ENCODE data around the gene KCNS3. TPM values are rescaled to one million over a fixed set of nuclear protein-coding genes. Genes with fewer than 3 reads are reported as not detected.

The KCNS3 gene
- total RNA-seq, 1 experiment from 2014 or later: 0.20 TPM

DNA sequence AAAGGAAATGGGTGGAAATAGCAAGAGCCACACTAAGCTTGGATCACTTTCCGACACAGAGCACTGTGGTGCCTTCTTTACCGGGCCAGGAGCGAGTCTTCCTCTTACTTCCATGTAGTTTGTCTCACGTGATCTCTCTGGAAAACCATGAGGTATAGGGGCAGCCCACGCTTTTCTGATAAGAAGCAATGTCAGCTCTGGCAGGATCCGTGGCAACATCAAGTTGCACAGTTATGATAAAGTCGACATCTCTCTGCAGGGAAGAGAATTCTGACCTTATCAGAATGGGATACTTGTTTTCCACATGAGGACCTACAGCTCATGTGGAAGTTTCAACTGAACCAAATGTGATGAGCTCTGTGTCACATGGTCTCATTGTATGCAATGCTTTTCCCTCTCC is 32.7 kb upstream of the KCNS3 start:
- Mint-ChIP-seq H3K4me1 (ENCODE audit: low read depth, unreplicated experiment) (no peaks in the 10 kb centered on the region), H3K4me3 (ENCODE audit: unreplicated experiment) (no peak overlapping the region), H3K9me3 (ENCODE audit: unreplicated experiment) (no peaks in the 10 kb centered on the region), H3K36me3 (ENCODE audit: insufficient read depth, unreplicated experiment) (no peaks in the 10 kb centered on the region), H3K27ac (ENCODE audit: unreplicated experiment) (no peak overlapping the region), H3K27me3 (ENCODE audit: insufficient read depth, unreplicated experiment) (peaks cover 7% of the 10 kb centered on the region)
- ChIA-PET POLR2A (no interaction called here), CTCF (no interaction called here)
- Histone ChIP-seq H3K27me3 (replicated peaks; ENCODE audit: control insufficient read depth, insufficient read depth, low read length) (no peaks in the 10 kb centered on the region; the same call in 1 of the 2 replicates), H3K36me3 (ENCODE audit: control insufficient read depth, insufficient read depth, low read length) (no peaks in the 10 kb centered on the region), H3K4me1 (no peaks in the 10 kb centered on the region), H3K9me3 (no peaks in the 10 kb centered on the region), H3K4me3 (ENCODE audit: low read depth, low read length) (no peak overlapping the region)
- no peak for DNase-seq
- intact Hi-C loops (cut with micrococcal nuclease; ENCODE audit: unreplicated experiment): no loop called here
- BruUV-seq (replicated peaks): no TSS peak
- TF ChIP-seq, protein P1, sequence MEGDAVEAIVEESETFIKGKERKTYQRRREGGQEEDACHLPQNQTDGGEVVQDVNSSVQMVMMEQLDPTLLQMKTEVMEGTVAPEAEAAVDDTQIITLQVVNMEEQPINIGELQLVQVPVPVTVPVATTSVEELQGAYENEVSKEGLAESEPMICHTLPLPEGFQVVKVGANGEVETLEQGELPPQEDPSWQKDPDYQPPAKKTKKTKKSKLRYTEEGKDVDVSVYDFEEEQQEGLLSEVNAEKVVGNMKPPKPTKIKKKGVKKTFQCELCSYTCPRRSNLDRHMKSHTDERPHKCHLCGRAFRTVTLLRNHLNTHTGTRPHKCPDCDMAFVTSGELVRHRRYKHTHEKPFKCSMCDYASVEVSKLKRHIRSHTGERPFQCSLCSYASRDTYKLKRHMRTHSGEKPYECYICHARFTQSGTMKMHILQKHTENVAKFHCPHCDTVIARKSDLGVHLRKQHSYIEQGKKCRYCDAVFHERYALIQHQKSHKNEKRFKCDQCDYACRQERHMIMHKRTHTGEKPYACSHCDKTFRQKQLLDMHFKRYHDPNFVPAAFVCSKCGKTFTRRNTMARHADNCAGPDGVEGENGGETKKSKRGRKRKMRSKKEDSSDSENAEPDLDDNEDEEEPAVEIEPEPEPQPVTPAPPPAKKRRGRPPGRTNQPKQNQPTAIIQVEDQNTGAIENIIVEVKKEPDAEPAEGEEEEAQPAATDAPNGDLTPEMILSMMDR (IDR thresholded peaks at IDR 0.05; ENCODE audit: insufficient read depth in 1 of 2, low read depth in 1 of 2, low read length in 1 of 2, severe bottlenecking in 1 of 2, unreplicated experiment in 1 of 2): no peak

DNA sequence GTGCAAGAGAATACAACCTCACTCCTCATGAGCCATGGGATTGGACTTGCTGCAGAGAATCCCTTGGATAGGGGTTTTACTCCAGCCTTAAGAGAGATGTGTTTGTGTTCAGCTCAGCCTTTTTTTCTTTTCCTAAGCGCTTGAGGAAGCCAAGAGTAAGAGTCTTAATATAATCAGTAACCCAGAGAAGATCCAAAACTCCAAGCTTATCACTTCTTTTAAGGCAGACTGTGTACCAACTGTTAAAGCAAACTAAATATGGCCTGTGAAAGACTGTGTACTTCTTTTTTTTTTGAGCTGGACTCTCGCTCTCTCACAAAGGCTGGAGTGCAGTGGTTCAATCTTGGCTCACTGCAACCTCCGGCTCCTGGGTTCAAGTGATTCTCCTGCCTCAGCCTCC is 31.8 kb upstream of the KCNS3 start:
- no peaks in the 10 kb centered on the region for H3K4me1 Mint-ChIP-seq (ENCODE audit: low read depth, unreplicated experiment)
- TF ChIP-seq, protein P1 (IDR thresholded peaks at IDR 0.05; ENCODE audit: insufficient read depth in 1 of 2, low read depth in 1 of 2, low read length in 1 of 2, severe bottlenecking in 1 of 2, unreplicated experiment in 1 of 2): no peak
- intact Hi-C loops (cut with micrococcal nuclease; ENCODE audit: unreplicated experiment): no loop called here
- no TSS peak for BruUV-seq (replicated peaks)
- POLR2A ChIA-PET: no interaction called here
- Histone ChIP-seq H3K9me3 (no peaks in the 10 kb centered on the region), H3K4me3 (ENCODE audit: low read depth, low read length) (no peak overlapping the region), H3K27me3 (replicated peaks; ENCODE audit: control insufficient read depth, insufficient read depth, low read length) (no peaks in the 10 kb centered on the region; the same call in 1 of the 2 replicates), H3K4me1 (no peaks in the 10 kb centered on the region), H3K36me3 (ENCODE audit: control insufficient read depth, insufficient read depth, low read length) (no peaks in the 10 kb centered on the region)
- peaks cover 7% of the 10 kb centered on the region for H3K27me3 Mint-ChIP-seq (ENCODE audit: insufficient read depth, unreplicated experiment)
- H3K27ac Mint-ChIP-seq (ENCODE audit: unreplicated experiment): no peak overlapping the region
- H3K9me3 Mint-ChIP-seq (ENCODE audit: unreplicated experiment): no peaks in the 10 kb centered on the region
- no peak for DNase-seq
- H3K36me3 Mint-ChIP-seq (ENCODE audit: insufficient read depth, unreplicated experiment): no peaks in the 10 kb centered on the region
- no peak overlapping the region for H3K4me3 Mint-ChIP-seq (ENCODE audit: unreplicated experiment)
- CTCF ChIA-PET: no interaction called here

DNA sequence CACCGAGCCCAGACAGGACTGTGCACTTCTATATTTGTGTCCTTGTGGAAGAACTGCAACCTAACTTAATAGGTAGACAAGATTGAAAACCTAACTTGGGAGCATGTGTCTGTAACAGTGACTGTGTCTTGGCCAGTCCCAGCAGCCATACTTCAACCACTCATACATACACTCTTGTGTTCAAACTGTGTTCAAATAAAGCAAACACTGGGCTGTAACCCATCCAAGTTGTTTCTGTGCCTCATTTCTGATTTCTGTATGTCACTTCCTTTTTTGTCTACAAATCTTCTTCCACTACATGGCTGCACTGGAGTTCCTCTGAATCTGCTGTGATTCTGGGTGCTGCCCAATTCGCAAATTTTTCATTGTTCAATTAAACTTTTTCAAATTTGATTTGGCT is 31.2 kb upstream of the KCNS3 start:
- H3K36me3 Mint-ChIP-seq (ENCODE audit: insufficient read depth, unreplicated experiment): no peaks in the 10 kb centered on the region
- H3K27ac Mint-ChIP-seq (ENCODE audit: unreplicated experiment): no peak overlapping the region
- TF ChIP-seq, protein P1 (IDR thresholded peaks at IDR 0.05; ENCODE audit: insufficient read depth in 1 of 2, low read depth in 1 of 2, low read length in 1 of 2, severe bottlenecking in 1 of 2, unreplicated experiment in 1 of 2): no peak
- POLR2A ChIA-PET: no interaction called here
- no peak overlapping the region for H3K4me3 Mint-ChIP-seq (ENCODE audit: unreplicated experiment)
- no peaks in the 10 kb centered on the region; the same call in 1 of the 2 replicates for H3K27me3 ChIP-seq (replicated peaks; ENCODE audit: control insufficient read depth, insufficient read depth, low read length)
- CTCF ChIA-PET: interaction anchor here (1.0 kb wide), 1 partner anchor 27 kb away, joined by 4 read pairs; no protein-coding TSS in a partner anchor
- intact Hi-C loops (cut with micrococcal nuclease; ENCODE audit: unreplicated experiment): no loop called here
- no peak overlapping the region for H3K4me3 ChIP-seq (ENCODE audit: low read depth, low read length)
- BruUV-seq (replicated peaks): no TSS peak
- H3K27me3 Mint-ChIP-seq (ENCODE audit: insufficient read depth, unreplicated experiment): peaks cover 7% of the 10 kb centered on the region
- H3K9me3 ChIP-seq: no peaks in the 10 kb centered on the region
- H3K9me3 Mint-ChIP-seq (ENCODE audit: unreplicated experiment): no peaks in the 10 kb centered on the region
- no peaks in the 10 kb centered on the region for H3K4me1 Mint-ChIP-seq (ENCODE audit: low read depth, unreplicated experiment)
- H3K36me3 ChIP-seq (ENCODE audit: control insufficient read depth, insufficient read depth, low read length): no peaks in the 10 kb centered on the region
- no peak for DNase-seq
- H3K4me1 ChIP-seq: no peaks in the 10 kb centered on the region
